H9 (cell line): ENCODE data around the gene EPS8L3. TPM values are rescaled to one million over a fixed set of nuclear protein-coding genes. Genes with fewer than 3 reads are reported as not detected.

Experiments used
- DNase-seq: peaks from one replicate; pipeline ENCODE4 v3.0.0-alpha.2; 2017
- H2AFZ ChIP-seq: one replicate; pipeline ENCODE4 v1.6.1; 2013; ENCODE audit warnings: mild to moderate bottlenecking, low read length, control low read depth, moderate library complexity
- H2AK5ac ChIP-seq: 2 replicates; pipeline ENCODE4 v1.6.1; 2013; ENCODE audit warnings: low read length, control low read depth, mixed read lengths; ENCODE audit not compliant: insufficient read length
- H2BK120ac ChIP-seq: one replicate; pipeline ENCODE4 v1.6.1; 2013; ENCODE audit warnings: low read depth, mild to moderate bottlenecking, low read length, control low read depth, inconsistent platforms; ENCODE audit not compliant: poor library complexity, severe bottlenecking
- H2BK12ac ChIP-seq: 2 replicates; pipeline ENCODE4 v1.6.1; 2013; ENCODE audit warnings: low read length, control low read depth, mixed read lengths, low read depth; ENCODE audit not compliant: insufficient read length
- H2BK15ac ChIP-seq: 2 replicates; pipeline ENCODE4 v1.6.1; 2013; ENCODE audit warnings: low read depth, low read length, control low read depth
- H2BK20ac ChIP-seq: one replicate; pipeline ENCODE4 v1.6.1; 2013; ENCODE audit warnings: low read depth, mild to moderate bottlenecking, low read length, control low read depth, inconsistent platforms; ENCODE audit not compliant: poor library complexity, severe bottlenecking
- H2BK5ac ChIP-seq: 2 replicates; pipeline ENCODE4 v1.6.1; 2013; ENCODE audit warnings: low read length, control low read depth, mixed read lengths; ENCODE audit not compliant: insufficient read length
- H3K14ac ChIP-seq: 2 replicates; pipeline ENCODE4 v1.6.1; 2013; ENCODE audit warnings: low read length, control low read depth; ENCODE audit not compliant: insufficient read depth
- H3K18ac ChIP-seq: 2 replicates; pipeline ENCODE4 v1.6.1; 2013; ENCODE audit warnings: low read depth, mild to moderate bottlenecking, mixed read lengths, low read length, control low read depth; ENCODE audit not compliant: insufficient read length
- H3K23ac ChIP-seq: 2 replicates; pipeline ENCODE4 v1.6.1; 2013; ENCODE audit warnings: low read length, control low read depth, mixed read lengths, low read depth; ENCODE audit not compliant: insufficient read length
- H3K23me2 ChIP-seq: 2 replicates; pipeline ENCODE4 v1.6.1; 2013; ENCODE audit warnings: low read depth, mild to moderate bottlenecking, mixed read lengths, low read length, control low read depth; ENCODE audit not compliant: insufficient read length, poor library complexity, severe bottlenecking
- H3K27ac ChIP-seq: 2 replicates; pipeline ENCODE4 v1.5.1; 2013; ENCODE audit warnings: low read length, control low read depth, mixed read lengths, low read depth; ENCODE audit not compliant: insufficient read length
- H3K27me3 ChIP-seq: 2 replicates; pipeline ENCODE4 v1.6.1; 2013; ENCODE audit warnings: low read length, control low read depth, inconsistent platforms; ENCODE audit not compliant: insufficient read depth
- H3K4ac ChIP-seq: 2 replicates; pipeline ENCODE4 v1.6.1; 2013; ENCODE audit warnings: low read depth, mild to moderate bottlenecking, control low read depth, inconsistent platforms, low read length, moderate library complexity
- H3K4me1 ChIP-seq: 2 replicates; pipeline ENCODE4 v1.6.1; 2013; ENCODE audit warnings: low read length, control low read depth, inconsistent platforms; ENCODE audit not compliant: insufficient read depth
- H3K4me2 ChIP-seq: 2 replicates; pipeline ENCODE4 v1.6.1; 2013; ENCODE audit warnings: low read length, control low read depth, mixed read lengths; ENCODE audit not compliant: insufficient read length, insufficient read depth
- H3K56ac ChIP-seq: 2 replicates; pipeline ENCODE4 v1.6.1; 2013; ENCODE audit warnings: low read depth, mild to moderate bottlenecking, mixed read lengths, low read length, control low read depth; ENCODE audit not compliant: insufficient read length
- H3K79me1 ChIP-seq: 2 replicates; pipeline ENCODE4 v1.6.1; 2013; ENCODE audit warnings: low read depth, mild to moderate bottlenecking, moderate library complexity, low read length, control low read depth, inconsistent platforms; ENCODE audit not compliant: insufficient read depth, poor library complexity, severe bottlenecking
- H3K79me2 ChIP-seq: 2 replicates; pipeline ENCODE4 v1.6.1; 2013; ENCODE audit warnings: low read length, control low read depth, inconsistent platforms; ENCODE audit not compliant: insufficient read depth
- H3K9ac ChIP-seq: 2 replicates; pipeline ENCODE4 v1.6.1; 2013; ENCODE audit warnings: low read length, control low read depth, mixed read lengths; ENCODE audit not compliant: insufficient read length; ENCODE audit errors: extremely low read depth
- H3K9me3 ChIP-seq: one replicate; pipeline ENCODE4 v1.6.1; 2013; ENCODE audit warnings: low read depth, low read length, inconsistent platforms; ENCODE audit not compliant: control insufficient read depth
- H3T11ph ChIP-seq: one replicate; pipeline ENCODE4 v1.6.1; 2013; ENCODE audit warnings: mild to moderate bottlenecking, low read length, control low read depth, inconsistent platforms
- H4K20me1 ChIP-seq: one replicate; pipeline ENCODE4 v1.6.1; 2013; ENCODE audit not compliant: control insufficient read depth, insufficient read length, insufficient read depth
- H4K5ac ChIP-seq: 2 replicates; pipeline ENCODE4 v1.6.1; 2013; ENCODE audit warnings: low read depth, mild to moderate bottlenecking, mixed read lengths, low read length, control low read depth; ENCODE audit not compliant: insufficient read length
- H4K8ac ChIP-seq: replicated peaks from 2 replicates; pipeline ENCODE4 v1.6.1; 2013; ENCODE audit warnings: low read length, control low read depth, mixed read lengths, low read depth; ENCODE audit not compliant: insufficient read length
- H4K91ac ChIP-seq: 2 replicates; pipeline ENCODE4 v1.6.1; 2013; ENCODE audit warnings: low read depth, mild to moderate bottlenecking, moderate library complexity, mixed read lengths, low read length, control low read depth; ENCODE audit not compliant: insufficient read length
- H3K27ac Mint-ChIP-seq, 3 experiments: 2 replicates in 2 of 3; 3 replicates in 1 of 3; pipeline ENCODE4 v1.8.0; 2020 to 2021; ENCODE audit warnings: mixed read lengths in 3 of 3, mild to moderate bottlenecking in 1 of 3, moderate library complexity in 1 of 3
- H3K27me3 Mint-ChIP-seq: 2 replicates; pipeline ENCODE4 v1.8.0; 2021; ENCODE audit warnings: low read depth, mild to moderate bottlenecking, moderate library complexity, mixed read lengths
- H3K36me3 Mint-ChIP-seq, 3 experiments: 2 replicates in 2 of 3; 3 replicates in 1 of 3; pipeline ENCODE4 v1.8.0; 2020 to 2021; ENCODE audit warnings: low read depth in 3 of 3, mixed read lengths in 3 of 3; ENCODE audit not compliant: insufficient read depth in 1 of 3
- H3K4me1 Mint-ChIP-seq, 2 experiments: 2 replicates each; pipeline ENCODE4 v1.8.0; 2020; ENCODE audit warnings: mixed read lengths in 2 of 2
- H3K4me3 Mint-ChIP-seq, 2 experiments: 2 replicates in 1 of 2; 3 replicates in 1 of 2; pipeline ENCODE4 v1.8.0; 2020 to 2021; ENCODE audit warnings: mild to moderate bottlenecking in 2 of 2, mixed read lengths in 2 of 2, moderate library complexity in 1 of 2
- H3K9me3 Mint-ChIP-seq, 2 experiments: 2 replicates in 1 of 2; 3 replicates in 1 of 2; pipeline ENCODE4 v1.8.0; 2020; ENCODE audit warnings: mild to moderate bottlenecking in 2 of 2, mixed read lengths in 2 of 2, moderate library complexity in 1 of 2
- WGBS: extraction: QIAGEN DNeasy Blood & Tissue Kit; methylation state at CpG from one replicate; pipeline ENCODE4 v1.1.7; 2013; ENCODE audit warnings: missing lambda C conversion rate, low lambda C conversion rate, mixed read lengths; ENCODE audit not compliant: insufficient read length; ENCODE audit errors: extremely low coverage; 5-methylcytosine and 5-hydroxymethylcytosine counted together
- total RNA-seq: library from RNA; stranded (reverse); gene quantifications from 2 replicates; pipeline ENCODE4 v1.2.1, GENCODE V29; 2021
- TF ChIP-seq, protein P1 (sequence below): fragments of 200-600 bp; sonication (generic); conservative IDR thresholded peaks from 3 replicates; pipeline ENCODE4 v1.8.0; 2021; ENCODE audit warnings: antibody characterized with exemption, mild to moderate bottlenecking

EPS8L3 gene
- total RNA-seq, 1 experiment from 2014 or later, result not detected

DNA sequence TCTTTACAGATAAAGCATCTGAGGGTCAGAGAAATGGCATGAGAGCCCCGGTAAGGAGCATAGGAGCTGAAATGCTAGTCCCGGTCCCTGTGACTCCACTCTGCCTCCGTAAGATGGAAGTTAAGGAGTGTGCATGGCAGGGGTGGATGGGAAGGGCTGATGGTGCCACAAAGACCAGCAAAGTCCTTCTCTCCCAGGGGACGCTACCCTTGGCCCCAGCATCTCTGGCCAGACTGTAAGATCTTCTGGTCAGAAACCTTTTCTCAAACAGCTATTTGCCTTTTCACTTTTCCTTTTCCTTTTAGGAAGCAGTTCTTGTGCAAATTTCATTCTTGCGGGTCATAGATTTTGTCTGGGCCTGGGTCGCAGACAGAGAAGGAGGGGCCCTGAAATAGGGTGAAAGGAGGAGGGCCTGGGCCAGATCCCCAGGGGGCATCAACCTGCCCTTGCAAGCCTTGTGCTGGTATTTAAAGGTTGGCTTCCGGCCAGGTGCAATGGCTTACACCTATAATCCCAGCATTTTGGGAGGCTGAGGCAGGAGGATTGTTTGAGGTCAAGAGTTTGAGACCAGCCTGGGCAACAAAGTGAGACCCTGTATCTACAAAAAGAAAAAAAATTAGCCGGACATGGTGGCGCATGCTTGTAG, 14.4 kb upstream of the EPS8L3 start:
- no peak overlapping the region for H3K18ac ChIP-seq
- H3T11ph ChIP-seq, result no peak overlapping the region
- no peak for DNase-seq
- Mint-ChIP-seq H3K4me3 (no peak overlapping the region), H3K27ac (no peak overlapping the region), H3K4me1 (peaks cover 19% of the 10 kb centered on the region in 2 experiments), H3K27me3 (peaks cover 16% of the 10 kb centered on the region), H3K36me3 (peaks cover 0 to 8% (median 0%) of the 10 kb centered on the region in 3 experiments; a peak in 3 of 7 replicates), H3K9me3 (peaks cover 2 to 10% of the 10 kb centered on the region in 2 experiments; a peak in 3 of 5 replicates)
- H2BK5ac ChIP-seq, result no peak overlapping the region
- H3K79me2 ChIP-seq, result no peaks in the 10 kb centered on the region
- no peak overlapping the region for H3K4me2 ChIP-seq
- no peak overlapping the region for H2BK20ac ChIP-seq
- H3K9ac ChIP-seq, result no peak overlapping the region
- H4K91ac ChIP-seq, result no peak overlapping the region
- whole genome bisulfite sequencing, result no CpG with 5 or more reads among the region's 9 CpGs
- H4K5ac ChIP-seq, result no peak overlapping the region
- H4K20me1 ChIP-seq, result no peaks in the 10 kb centered on the region
- no peaks in the 10 kb centered on the region for H3K4me1 ChIP-seq
- no peak overlapping the region for H2BK120ac ChIP-seq
- no peaks in the 10 kb centered on the region for H3K23me2 ChIP-seq
- H3K14ac ChIP-seq, result no peak overlapping the region
- no peak overlapping the region for H3K56ac ChIP-seq
- H3K27me3 ChIP-seq, result peaks cover 3% of the 10 kb centered on the region; the same call in 1 of the 2 replicates
- H3K79me1 ChIP-seq, result no peaks in the 10 kb centered on the region
- no peak overlapping the region for H2AFZ ChIP-seq
- H2AK5ac ChIP-seq, result no peak overlapping the region
- no peak overlapping the region for H3K27ac ChIP-seq
- no peak overlapping the region for H3K4ac ChIP-seq
- no peak overlapping the region for H2BK12ac ChIP-seq
- no peak overlapping the region for H4K8ac ChIP-seq
- no peaks in the 10 kb centered on the region for H3K9me3 ChIP-seq
- no peak overlapping the region for H3K23ac ChIP-seq
- no peak overlapping the region for H2BK15ac ChIP-seq
- TF ChIP-seq, protein P1, sequence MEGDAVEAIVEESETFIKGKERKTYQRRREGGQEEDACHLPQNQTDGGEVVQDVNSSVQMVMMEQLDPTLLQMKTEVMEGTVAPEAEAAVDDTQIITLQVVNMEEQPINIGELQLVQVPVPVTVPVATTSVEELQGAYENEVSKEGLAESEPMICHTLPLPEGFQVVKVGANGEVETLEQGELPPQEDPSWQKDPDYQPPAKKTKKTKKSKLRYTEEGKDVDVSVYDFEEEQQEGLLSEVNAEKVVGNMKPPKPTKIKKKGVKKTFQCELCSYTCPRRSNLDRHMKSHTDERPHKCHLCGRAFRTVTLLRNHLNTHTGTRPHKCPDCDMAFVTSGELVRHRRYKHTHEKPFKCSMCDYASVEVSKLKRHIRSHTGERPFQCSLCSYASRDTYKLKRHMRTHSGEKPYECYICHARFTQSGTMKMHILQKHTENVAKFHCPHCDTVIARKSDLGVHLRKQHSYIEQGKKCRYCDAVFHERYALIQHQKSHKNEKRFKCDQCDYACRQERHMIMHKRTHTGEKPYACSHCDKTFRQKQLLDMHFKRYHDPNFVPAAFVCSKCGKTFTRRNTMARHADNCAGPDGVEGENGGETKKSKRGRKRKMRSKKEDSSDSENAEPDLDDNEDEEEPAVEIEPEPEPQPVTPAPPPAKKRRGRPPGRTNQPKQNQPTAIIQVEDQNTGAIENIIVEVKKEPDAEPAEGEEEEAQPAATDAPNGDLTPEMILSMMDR, result no peak
